GM21390 (cell line): ENCODE measurements around the gene ST6GALNAC6.
"Not testable (repeated sequence)": the region's sequence is repeated elsewhere in the genome, so short reads cannot be mapped to it uniquely, and the experiment has no call there.

Experiments
- ATAC-seq: cut with Tn5 transposase; IDR thresholded peaks from one replicate; pipeline ENCODE4 v1.9.1; 2021; ENCODE audit not compliant: unreplicated experiment

Gene ST6GALNAC6

DNA sequence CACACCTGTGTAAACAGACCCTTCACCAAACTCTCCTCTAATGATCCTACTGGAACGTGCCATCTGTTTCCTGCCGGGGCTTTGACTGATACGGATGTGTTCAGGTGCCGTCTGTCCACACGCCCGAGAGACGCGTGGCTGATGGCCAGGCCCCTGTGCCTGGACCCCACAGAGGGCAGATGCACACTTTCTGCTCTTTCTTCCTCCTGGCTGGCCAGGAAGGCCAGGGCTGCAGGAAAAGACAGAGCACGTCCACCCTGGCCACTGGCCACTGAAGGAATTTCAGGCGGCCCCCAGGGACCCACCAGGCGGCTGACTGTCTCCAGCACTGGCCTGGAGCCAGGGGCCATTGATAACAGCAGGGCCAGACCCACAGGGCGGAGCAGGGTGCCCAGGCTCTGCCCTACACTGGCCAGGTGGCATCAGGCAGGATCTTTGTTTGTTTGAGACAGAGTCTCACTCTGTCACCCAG is 41.3 kb downstream of the ST6GALNAC6 start:
- ATAC-seq: no peak

DNA sequence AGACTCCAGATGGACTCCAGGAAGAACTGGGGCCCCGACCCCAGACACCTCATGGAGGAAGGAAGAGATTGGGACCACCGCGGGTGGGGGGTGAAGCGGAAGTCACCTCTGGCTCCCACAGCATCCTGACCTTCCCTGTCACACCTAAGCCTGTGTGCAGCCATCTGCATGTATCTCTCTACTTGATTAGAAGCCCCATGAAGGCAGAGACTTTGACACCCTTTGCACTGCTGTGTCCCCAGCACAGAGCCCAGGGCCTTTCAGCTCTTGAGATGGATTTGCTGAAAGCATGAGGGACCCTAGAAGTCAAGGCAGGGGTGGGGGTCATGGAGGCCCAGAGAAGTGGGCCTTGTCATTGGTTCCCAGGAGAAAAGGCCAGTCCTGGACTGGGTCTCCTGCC is 42.1 kb downstream of the ST6GALNAC6 start:
- ATAC-seq: no peak

DNA sequence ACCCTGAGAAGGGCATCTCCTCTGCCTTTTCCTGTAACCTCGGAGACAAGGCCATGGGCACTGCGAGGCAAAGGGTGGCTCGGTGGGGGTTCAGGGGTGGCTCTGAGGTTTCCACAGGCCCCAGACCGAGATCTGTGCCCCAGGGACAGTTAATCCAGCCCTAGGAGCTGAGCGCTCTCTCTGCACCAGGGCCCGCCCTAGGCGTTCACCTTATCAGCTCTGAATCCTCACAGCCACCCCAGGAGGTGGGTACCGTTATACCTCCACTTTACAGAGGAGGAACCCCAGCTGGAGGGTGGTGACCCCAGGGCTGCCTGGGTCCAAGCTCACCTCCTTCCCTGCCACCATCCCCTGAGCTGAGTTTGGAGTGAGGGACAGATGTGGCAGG is 42.7 kb downstream of the ST6GALNAC6 start:
- ATAC-seq: no peak

DNA sequence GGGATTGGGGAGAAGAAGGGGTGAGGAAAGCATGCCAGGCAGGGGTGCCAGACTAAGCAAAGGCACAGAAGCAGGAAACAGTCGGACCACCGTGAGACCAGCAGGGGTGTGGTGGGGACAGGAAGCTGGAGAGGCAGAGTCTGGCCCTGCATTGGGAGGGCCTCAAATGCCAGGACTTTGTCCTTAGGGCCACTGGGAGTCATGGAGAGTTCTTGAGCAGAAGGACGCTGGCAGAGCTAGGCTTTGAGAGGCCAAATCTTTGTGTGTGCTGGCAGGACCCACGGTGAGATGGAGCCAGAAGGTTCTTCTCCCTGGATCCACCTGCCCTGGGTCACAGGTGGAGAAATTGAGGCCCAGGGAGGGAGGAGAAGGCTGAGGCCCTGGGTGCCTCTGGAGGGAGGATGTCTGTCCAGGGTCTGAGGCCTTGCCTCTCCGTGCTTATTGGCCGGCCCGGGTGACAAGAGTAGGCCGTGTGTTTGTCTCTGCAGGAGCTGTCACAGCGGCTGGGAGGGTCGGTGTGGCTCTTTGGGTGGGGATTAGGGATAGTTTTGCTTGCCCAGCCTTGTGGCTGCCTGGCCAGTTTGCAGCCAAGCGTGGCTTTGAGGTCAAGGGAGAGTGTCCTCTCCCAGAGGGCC is 43.2 kb downstream of the ST6GALNAC6 start:
- no peak for ATAC-seq

DNA sequence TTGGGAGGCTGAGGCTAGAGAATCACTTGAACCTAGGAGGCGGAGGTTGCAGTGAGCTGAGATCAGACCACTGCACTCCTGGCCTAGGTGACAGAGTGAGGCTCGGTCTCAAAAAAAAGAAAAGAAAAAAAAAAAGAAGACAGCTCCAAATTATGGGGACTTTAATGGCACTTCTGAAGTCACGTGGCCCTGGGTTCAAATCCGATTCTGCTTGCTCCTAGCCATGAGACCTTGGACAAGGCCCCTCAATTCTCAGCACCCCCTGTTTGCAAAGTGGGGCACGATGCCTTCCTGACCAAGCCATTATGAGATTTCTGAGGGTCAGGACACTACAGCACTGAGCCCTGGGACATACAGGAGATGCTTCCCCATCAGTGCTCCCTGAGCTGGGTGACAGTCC is 43.9 kb downstream of the ST6GALNAC6 start:
- ATAC-seq: no peak

DNA sequence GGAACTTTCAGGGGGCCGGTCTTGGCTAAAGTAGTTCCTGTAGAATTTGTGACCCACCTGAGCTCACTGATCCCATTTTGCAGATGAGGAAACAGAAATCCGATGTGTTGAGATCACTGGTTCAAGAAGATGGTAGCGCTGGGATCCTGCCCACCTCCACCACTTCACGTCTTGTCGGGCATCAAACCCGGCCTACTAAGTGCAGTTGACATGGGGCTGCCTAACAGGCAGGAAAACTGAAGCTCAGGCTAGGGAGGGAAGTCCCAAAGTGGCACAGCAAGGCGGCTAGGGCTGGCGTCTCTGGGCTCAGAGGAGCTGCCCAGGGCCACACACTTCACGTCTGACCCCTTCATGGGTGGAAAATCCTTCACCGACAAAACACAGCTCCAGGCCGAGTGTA is 44.4 kb downstream of the ST6GALNAC6 start:
- no peak for ATAC-seq

DNA sequence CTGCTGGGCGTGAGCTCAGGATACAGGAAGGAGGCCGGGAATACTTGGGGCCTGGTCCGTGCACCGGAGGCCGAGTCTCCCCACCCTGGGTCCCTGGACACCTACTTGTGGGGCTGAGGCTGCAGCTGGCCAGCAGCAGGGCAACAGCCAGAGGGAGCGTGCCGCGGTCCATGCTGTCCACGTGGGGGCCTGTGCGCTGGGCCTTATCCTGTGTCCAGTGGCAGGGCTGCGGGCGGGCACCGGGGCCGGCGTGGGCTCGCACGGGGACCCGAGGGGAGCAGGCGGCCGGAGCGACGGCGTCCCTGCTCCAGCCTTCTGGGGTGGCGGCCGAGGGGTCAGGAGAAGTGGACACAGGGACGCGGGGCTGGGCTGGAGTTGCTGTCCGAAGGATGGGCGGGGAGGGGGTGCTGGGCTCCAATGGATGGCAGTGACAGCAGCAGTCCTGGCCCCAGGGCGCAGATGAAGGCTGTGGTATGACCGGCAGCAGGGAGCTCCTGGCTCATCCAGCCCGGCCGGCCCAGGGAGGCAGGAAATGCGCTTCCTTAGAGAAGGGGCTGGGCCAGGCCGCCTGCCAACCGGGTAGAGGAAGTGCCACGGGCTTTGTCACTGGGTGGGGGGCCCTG is 45.1 kb downstream of the ST6GALNAC6 start, which contains the start of gene ENG:
Gene ENG (minus strand): TSS at position 475 of the 623 bp plus-strand sequence. CDS start 303 bp downstream, at position 172.
- ATAC-seq: no peak

DNA sequence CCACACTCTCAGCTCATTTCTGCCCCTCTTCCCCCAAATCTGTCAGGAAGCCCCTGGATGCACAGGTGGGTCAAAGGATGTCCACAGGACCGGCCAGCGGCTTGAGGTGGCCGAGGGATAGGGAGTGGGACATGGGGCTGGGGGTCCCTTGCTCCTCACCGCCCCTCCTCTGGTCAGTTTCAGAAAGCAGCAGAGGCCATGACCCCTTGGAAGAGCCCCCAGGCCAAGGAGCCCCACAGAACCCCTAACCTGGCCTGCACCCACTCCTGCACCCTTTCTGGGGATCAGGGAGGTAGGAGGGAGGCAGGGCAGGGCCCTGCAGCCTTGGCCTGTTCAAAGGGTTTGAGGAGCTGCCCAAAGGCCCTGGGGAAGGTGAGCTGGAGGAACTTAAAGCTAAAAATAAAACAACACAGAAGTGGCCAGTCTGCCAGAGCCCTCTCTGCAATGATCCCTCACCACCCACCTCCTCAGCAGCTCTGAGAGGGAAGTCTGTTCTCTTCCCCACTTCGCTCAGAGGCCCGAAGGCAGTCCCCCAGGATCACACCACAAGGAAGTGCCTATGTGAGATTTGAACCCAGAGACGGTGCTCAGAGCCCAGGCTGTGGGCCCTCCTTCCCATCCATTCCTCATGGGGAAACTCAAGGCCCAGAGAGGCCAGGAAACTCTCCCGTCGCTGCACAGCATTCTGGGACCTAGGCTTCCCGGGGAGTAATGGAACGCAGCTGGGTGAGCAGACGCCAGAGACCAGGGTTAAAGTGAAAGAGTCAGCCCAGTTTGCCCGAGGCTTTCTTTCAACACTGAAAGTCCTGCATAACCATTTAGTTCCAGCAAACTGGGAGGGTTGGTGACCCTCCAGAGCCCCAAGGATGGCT is 45.9 kb downstream of the ST6GALNAC6 start:
- ATAC-seq: no peak

DNA sequence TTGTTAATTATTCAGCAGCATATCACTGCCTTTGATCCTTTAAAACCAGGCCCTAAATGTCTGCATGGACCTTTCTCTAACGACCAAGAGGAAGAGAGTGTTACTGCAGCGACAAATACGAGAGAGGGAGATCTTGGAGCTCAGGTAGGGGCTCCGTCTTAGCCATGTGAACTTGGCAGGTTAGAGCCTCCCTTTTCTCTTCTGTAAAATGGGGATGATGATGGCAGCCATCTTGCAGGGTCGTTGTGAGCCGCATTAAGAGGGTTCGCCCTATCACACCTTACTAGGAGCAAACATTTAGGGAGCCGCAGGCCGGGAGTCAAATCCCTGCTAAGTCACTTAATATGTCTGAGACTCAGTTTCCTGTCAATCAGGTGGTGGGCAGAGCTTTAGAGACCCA is 46.6 kb downstream of the ST6GALNAC6 start:
- ATAC-seq: no peak

DNA sequence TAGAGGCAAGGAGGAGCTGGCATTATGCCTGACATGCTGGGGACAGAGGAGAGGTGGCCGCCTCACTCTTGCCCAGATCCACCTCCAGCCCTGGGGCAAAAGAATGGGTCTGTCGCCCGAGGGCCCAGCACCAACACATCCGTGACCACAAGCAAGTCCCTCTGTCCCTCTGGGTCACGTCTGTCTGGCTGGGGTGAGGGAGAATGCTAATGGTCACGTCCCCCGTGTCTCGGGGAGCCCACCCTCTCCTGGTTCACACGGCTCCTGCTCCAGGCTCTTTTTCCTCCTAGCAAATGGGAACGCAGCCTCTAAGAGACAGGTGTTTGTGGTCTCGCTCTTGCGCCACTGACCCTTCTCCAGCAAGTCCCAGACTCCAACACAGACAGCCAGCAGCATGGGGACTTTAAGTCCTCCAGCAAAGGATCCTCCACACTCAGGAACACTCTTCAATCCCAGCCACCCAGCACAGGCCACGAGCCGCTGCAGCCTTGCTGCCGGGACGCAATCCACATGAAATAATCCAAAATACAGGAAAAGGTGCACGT is 49.0 kb downstream of the ST6GALNAC6 start:
- ATAC-seq: no peak

DNA sequence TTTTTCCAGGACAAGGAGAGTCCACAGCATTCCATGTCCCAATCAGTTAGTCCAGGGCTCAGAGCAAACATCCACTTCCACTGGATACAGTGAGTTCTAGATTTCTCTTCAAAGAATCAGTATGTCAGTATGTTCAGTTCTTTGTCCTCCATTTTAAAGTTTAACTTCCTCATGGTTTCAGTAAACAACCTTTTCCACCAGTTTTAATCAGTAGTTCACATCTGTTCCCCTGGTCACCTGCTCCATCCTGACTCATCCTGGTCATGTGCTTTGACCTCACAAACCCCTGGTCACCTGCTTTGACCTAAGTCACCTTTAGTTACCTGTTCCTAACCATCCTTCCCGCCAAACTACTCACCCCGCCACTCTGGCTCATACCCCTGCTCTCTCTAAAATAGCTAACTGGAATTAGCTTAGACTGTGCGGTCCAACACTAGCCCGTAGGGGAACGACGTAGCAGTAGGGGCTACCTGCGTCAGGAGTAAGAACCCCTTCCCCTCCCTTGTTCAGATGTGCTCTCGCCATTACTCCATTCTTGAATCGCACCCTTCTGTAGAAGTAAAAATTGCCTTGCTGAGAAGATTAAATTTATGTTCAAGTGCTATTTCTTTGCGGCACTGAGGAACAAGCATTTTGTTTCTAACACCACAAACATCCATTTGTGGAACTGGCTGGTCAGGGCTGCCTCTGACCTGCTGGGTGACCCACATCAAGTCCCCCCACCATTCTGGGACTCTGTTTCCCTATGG is 50.5 kb downstream of the ST6GALNAC6 start:
- no peak for ATAC-seq

DNA sequence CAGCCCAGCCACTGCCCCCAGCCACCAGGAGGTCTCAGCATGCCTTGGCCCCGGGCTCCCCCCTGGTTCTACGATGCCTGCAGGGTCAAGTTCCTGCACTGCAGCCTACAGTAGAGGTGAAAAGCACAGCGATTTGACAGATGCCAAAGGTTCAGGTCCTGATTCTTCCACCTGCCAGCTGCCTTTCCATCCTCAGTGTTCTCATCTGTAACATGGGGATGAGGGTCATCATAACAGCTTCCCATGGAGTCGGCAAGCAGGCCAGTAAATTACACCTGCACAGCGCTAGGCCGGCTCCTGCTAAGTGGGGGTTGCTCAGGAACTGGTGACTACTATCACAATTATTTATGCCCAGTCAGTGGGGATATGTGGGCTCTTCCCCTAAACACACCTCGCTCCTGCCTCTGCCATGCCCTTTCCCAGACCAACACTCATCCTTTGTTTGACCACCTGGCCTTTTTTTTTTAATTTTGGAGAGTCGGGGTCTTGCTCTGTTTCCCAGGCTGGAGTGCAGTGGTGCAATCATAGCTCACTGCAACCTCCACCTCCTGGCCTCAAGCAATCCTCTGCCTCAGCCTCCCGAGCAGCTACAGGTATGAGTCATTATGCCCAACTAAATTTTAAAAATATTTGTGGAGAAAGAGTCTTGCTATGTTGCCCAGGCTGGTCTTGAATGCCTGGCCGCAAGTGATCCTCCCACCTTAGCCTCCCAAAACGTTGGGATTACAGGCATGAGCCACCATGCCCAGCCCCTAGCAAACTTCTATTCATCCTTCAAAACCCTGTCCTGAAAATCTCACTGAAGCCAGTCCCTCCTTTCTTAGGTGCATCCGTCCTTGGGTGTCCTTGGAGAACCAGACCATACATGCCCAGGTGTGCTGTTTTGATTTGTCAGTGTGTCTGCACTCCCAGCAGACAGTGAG is 51.3 kb downstream of the ST6GALNAC6 start:
- ATAC-seq: no peak

DNA sequence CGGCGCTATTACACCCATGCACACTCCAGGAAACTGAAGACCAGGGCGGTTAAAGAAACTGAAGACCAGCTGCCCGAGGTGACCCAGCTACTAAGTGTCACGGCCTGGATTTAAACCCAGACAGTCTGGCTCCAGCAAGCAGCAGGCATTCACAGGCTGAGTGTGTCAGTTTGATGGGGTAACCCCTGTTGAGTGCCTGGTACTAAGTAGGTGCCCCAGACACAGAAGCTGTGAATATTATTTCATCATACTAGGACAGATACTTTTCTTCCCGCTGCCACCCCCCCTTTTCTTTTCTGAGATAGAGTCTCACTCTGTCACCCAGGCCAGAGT is 52.3 kb downstream of the ST6GALNAC6 start:
- no peak for ATAC-seq

DNA sequence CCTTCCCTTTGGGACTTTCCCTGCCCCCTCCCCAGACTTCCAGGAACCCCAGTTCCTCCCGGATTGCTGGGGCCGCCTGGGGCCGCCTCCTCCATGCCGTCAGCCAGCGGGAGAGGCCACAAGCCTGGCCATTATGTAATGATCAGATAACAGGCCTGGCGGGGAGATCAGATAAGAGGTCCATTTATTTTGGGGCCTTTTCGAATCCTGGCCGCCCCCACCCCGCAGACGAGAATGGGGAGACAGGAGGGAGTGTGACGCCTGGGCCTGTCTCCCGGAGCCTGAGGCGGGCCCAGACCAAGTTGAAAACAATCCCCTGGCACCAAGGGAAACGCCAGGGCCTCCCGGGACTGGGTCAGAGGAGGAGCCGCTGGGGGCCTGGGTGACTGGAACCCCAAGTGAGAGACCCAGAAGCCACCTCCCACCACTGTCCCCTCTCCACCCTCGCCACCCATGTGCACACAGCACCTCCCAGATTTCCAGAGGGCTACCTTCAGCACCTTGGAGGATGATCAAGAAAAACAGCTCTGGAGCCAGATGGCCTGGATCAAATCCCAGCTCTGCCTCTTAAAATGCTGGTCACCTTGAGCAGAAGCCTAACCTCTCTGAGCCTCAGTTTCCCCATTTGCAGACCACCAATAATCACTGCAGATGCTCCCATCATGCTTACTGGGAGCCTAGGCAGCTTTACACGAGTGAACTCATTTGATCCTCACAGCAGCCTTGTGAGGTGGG is 52.8 kb downstream of the ST6GALNAC6 start:
- ATAC-seq: no peak

DNA sequence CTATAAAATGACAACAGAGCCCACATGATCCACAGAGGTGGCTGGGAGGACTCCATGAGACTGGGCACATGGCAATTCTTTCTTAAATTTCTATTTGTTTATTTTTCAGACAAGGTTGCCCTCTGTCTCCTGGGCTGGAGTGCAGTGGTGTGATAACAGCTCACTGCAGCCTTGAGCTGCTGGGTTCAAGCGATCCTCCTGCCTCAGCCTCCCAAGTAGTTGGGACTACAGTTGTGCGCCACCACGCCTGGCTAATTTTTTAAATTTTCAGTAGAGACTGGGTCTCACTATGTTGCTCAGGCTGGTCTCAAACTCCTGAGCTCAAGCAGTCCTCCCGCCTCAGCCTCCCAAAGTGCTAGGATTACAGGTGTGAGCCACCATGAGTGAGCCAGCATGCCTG is 53.8 kb downstream of the ST6GALNAC6 start:
- ATAC-seq: not testable (repeated sequence)

DNA sequence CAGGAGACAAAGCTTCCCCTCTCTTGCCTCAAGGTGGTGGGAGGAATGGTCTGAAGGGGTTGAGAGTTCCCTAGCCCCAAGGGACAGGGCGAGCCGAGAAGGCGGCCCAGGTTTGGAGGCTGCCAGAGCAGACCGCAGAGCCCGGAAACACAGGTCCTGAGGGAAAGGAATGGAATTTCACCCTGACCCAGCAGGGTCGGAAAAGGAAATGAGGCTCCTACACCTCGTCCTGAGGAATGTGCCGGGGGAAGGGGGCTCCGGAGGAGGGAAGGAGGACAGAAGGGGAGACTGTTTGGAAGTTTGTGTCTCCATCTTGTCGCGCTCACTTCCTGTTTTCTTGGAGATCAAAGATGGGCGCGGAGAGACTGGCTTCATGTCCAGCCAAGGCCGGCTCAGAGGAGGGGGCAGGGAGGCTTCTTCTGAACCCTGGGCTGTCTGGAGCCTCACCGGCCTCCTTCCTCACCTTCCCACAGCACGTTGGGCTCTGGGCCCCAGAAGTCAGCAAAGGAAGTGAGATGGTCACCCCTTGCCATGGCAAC is 54.5 kb downstream of the ST6GALNAC6 start:
- no peak for ATAC-seq

DNA sequence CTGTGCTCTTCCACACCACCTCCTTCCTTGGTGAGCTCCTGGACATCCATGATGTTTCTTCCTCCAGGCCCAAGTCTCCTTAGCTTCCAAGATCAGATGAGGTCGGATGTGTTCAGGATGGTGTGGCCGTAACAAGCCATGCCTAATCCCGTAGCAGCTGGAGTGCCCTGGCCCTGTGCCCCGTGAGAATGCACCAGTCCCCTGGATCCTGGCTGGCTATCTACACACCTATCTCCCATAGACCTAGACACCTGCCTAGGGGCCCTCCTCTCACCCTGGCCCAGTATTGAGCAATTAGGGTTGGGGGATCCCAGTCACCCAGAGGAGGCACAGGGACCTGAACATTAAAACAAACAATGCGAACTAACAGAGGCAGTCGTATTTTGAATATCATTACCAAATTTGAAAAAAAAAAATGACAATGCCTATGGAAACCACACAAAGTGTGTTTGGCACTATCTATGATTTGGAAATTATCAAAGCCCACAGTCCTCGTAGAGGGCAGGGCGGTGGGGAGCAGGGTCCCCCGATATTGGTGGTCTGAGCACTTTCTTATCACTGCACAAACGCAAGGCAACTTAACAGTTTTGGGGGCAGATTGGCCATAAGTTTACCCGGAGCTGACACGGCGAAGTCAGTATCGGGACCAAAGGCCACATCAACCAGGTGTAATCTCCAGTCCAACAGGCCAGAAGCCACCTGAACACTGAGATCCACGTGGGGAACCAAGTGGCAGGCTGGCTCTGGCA is 58.1 kb downstream of the ST6GALNAC6 start:
- no peak for ATAC-seq

DNA sequence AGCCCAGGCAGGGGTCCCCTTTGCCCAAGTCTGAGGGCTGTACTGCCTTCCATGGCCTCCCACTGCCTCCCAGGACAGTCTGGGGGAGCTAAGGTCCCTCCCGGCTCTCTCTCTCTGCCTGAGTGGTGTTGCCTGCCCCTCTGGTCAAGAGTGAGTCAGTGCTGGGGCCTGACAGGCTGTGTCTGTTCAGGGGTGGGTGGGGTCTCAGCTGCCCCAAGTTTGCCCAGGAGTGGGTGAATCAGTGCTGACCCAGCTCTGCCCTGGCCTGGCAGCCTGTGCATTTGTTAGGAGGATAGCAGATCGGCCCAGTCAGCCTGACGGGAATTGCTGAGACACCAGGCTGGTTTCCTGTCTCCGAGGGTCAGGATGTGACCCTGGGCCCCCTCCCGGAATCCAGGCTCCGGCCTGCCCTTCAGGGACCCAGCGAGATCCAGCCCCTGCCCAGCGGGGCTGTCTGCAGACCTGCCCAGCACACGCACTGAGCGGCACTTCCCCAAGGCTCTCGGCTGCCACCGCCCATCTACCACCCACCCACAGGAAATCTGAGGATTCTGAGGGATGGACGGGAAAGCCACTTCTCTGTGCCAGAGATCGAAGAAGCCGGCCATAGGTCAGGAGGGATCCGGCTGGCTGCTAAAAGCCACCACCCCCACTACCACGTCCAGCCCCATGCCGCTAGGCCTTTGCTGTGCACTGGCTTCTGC is 60.9 kb downstream of the ST6GALNAC6 start:
- no peak for ATAC-seq
